GM19397 (cell line): Measurements from ENCODE around the gene PAX6.

Experiments
- ATAC-seq: cut with Tn5 transposase; IDR thresholded peaks from one replicate; pipeline ENCODE4 v1.9.1; 2021; ENCODE audit warnings: mild to moderate bottlenecking, moderate library complexity; ENCODE audit not compliant: unreplicated experiment

PAX6 gene

DNA sequence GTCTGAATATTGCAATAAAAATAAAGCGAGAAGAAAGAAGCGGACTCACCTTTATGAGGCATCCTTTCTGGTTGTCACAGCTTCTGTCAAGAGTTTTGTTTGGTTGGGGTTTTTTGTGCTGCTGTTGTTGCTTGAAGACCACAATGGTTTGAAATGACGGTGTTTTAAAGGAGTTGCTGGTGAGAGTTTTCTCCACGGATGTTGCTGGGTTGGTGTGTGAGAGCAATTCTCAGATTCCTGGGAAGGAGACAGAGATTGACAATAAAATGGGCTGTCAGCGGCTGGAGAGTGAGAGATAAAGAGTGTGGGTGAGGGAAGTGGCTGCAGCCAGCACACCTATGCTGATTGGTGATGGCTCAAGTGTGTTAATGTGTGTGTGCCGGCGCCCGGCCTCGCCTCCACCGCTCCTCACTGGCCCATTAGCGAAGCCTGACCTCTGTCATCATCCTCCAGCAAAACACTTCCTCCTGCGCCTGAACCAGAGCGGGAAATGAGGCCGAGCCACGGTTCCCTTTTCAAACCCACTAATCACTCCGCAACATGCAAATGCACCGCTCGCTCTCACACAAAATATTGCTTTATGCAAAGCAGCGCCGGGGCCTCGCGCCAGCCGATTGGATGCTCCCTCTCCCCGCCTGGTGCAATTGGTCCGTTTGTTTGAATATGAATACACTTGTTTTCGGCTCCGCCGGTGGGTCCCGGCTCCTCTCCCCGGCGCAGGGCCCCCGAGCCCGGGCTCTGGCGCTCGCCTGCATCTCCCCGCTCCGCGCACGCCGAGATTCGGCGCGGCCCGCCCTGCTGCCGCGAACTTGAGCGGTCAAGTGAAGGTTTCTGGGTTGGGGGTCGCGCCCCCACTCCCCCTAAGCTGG lies at the start of gene PAX6:
TSS of gene PAX6 (minus strand) at position 544 of the 869 bp plus-strand sequence. CDS start 4,911 bp downstream, outside the sequence.
- peak; percentile 67 for ATAC-seq

GRCh38 chr11:31860391-31860790 lies 49.3 kb upstream of the PAX6 start:
- ATAC-seq: no peak

DNA sequence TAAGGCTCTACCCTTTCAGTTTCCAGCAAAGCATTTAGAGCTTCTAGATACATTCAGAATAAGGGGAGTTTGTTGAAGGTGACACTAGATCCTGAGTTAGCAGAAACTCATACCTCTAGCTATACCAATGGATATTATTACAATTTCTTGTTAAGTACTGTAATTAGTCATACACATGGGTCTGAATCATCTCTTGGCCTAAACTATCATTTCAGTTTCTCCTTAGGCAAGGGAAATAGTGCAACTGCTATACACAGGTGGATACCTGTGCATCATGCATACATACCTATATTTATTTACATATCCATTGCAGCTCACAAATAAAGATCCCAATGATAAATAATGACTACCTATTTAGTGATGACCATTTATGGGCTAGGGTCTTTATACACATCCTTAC lies 45.1 kb upstream of the PAX6 start:
- no peak for ATAC-seq

- no peak for ATAC-seq
Measured at GRCh38 chr11:31855466-31855865, 44.3 kb upstream of the PAX6 start.

DNA sequence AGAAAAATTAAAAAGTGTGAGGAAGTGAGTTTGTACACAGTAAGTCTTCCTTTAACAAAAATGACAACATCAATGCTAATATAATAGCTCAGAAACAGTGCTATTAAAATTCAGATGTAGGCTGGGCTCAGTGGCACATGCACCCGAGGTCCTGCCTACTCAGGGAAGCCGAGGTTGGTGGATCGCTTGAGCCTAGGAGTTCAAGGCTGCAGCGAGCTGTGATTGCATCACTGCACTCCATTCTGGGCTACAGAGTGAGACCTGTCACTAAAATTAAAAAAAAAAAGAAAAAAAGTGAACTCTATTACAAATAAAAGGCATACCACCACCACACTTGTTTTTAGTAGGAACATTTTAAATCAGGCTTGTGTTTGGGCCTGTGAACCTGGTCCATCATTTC lies 39.2 kb upstream of the PAX6 start:
- no peak for ATAC-seq

DNA sequence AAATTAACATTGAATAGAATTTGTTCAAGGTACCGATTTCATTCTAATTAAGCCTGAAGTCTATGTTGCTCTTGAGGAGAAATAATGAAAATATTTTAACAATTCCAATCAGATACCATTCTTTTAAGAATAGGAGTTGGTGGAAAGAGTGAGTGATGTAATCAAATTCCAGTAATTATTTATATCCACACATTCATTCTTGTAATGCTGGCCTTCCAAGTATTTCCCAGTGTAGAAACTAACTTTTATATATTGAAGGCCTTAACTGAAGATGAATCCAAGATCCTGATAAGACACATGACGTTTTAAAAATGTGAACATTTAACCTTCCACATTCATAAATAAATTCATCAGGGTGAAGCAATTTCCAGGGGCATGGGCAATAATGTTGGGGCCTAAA lies 36.6 kb upstream of the PAX6 start:
- no peak for ATAC-seq

GRCh38 chr11:31845331-31845730 lies 34.2 kb upstream of the PAX6 start:
- ATAC-seq: no peak

GRCh38 chr11:31844351-31844750 lies 33.2 kb upstream of the PAX6 start:
- ATAC-seq: no peak

- ATAC-seq: no peak
Measured at GRCh38 chr11:31841435-31841834, 30.3 kb upstream of the PAX6 start.

GRCh38 chr11:31834237-31834636 lies 23.1 kb upstream of the PAX6 start:
- ATAC-seq: no peak

DNA sequence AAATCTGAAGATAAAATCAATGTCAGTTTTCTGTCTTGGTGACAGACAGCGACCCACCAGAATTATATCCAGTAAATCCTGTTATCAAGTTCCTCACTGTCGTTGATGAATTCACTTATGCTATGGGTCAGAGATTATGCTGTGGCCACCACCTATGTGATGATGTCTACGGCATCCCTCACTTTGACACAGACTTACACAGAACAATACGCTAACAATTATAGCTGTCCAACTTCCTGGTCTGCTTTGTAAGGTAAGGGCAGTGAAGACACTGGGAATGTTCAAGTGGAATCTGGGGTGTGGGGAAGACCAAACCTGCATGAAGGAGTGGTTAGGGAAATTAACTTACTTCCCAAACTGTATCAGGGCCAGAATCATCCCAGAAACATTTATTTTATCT lies 19.3 kb upstream of the PAX6 start:
- ATAC-seq: no peak

GRCh38 chr11:31828217-31828616 lies 17.1 kb upstream of the PAX6 start:
- ATAC-seq: no peak

GRCh38 chr11:31827455-31828206 lies 16.5 kb upstream of the PAX6 start:
- ATAC-seq: no peak

- ATAC-seq: no peak
Measured at GRCh38 chr11:31826536-31827438, 15.7 kb upstream of the PAX6 start.

DNA sequence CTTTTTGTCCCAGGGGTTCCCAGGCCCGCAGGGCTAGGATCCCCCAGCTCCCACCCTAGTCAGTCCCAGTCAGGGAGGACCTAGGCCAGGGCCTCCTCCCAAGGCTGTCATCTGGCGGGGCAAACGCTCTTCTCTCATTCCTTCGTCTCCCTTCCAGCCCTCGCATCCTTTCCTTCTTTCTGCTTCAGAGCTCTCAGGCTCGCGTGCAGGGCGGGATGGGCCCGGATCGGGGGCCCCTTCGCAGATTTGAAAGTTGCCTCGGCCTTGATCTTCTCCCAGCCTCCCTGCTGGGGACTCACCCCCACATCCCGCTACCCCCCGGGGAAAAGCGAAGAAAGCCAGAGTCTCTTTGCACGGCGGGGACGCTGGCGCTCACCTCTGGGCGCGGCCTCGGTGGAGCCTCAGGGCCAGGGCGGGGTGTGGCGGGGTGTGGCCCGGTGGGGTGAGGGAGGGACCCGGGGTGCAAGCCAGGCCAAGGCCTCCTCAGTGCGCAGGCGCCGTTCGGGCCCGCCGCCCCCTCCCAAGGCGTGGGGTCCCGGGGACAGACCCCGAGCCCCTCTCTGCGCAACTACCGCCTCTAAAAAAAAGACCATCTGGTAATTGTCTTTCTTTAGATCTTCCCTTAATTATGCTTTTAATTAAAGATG lies 14.8 kb upstream of the PAX6 start:
- ATAC-seq: no peak

- no peak for ATAC-seq
Measured at GRCh38 chr11:31824879-31825837, 14.0 kb upstream of the PAX6 start.

DNA sequence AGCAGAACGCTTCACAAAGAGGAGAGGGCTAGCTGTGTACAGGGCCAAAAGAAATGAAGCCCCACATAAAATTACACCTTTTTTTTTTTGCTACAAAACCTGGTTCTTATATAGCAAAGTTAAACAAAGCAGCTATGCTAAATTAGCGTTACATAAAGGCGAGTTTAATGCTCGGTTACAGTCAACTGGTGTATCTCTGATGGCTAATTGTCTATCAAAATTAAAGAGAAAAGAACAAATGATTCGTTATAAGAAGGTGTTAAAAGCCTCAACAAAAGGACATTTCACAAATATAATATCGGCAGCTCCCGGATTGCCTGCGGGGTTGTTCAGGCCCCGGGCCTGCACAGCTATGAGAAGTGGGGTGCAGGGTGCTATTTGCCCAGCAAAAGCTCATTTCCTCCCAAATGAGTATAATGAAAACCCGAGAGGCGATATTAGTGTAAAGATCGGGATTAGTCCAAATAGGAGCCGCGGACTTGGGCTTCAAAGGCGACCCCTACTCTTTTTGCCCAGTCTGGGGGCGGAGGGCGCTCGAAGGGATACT lies 13.3 kb upstream of the PAX6 start:
- ATAC-seq: no peak

- ATAC-seq: no peak
Measured at GRCh38 chr11:31823644-31824331, 12.7 kb upstream of the PAX6 start.
